Stimulated activated memory B cell treated with anti-CD40 and anti-IgM and Interleukin-4, amounts not matched to agents 10 μg/mL and 1 μg/mL and 100 μg/mL, for 72 hours (primary cell): ENCODE data around the gene SLC6A11.

Experiments
- ATAC-seq: fragments of 150-1000 bp; cut with Tn5 transposase; 2 replicates; pipeline ENCODE4 v1.10.0; 2021
- H3K27ac Mint-ChIP-seq: one replicate; pipeline ENCODE4 v1.8.0; 2022; ENCODE audit warnings: mild to moderate bottlenecking, mixed read lengths
- H3K27me3 Mint-ChIP-seq: one replicate; pipeline ENCODE4 v1.8.0; 2022; ENCODE audit warnings: mixed read lengths
- H3K36me3 Mint-ChIP-seq: one replicate; pipeline ENCODE4 v1.8.0; 2022; ENCODE audit warnings: mixed read lengths
- H3K4me1 Mint-ChIP-seq: one replicate; pipeline ENCODE4 v1.8.0; 2022; ENCODE audit warnings: mixed read lengths
- H3K4me3 Mint-ChIP-seq: one replicate; pipeline ENCODE4 v1.8.0; 2022; ENCODE audit warnings: mild to moderate bottlenecking, moderate library complexity, mixed read lengths
- H3K9me3 Mint-ChIP-seq: one replicate; pipeline ENCODE4 v1.8.0; 2022; ENCODE audit warnings: mixed read lengths

The SLC6A11 gene

DNA sequence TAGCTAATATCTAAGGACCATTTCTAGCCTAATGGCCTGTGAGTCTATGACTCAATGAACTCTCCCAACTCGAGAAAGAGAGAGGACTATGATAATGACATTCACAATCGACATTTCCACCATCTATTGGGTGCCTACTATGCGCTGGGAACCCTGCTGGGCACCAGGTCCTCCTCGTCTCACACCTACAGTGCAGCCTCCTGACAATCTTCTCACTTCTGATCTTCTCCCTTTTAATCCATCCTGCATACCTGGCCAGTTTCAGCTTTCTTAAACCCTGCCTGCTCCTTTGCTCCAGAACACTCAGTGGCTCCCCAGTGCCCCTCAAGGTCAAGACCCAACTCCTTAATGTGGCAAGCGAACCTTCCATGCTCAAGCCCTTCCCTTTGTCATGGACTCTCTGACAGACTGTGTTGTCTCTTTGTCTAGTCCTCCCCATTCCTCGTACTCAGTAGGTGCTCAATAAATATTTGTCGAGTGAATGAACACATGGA is 173.0 kb downstream of the SLC6A11 start:
- Mint-ChIP-seq H3K4me1 (peaks cover 6% of the 10 kb centered on the region), H3K4me3 (no peak overlapping the region), H3K9me3 (no peaks in the 10 kb centered on the region), H3K27ac (no peak overlapping the region), H3K36me3 (no peaks in the 10 kb centered on the region), H3K27me3 (peaks cover 40% of the 10 kb centered on the region)
- no peak for ATAC-seq
